ENCODE results near the gene SMIM44.

SMIM44 gene

GRCh38 chr19:3501780-3502179, 18.5 kb upstream of the SMIM44 start:
- FAIRE-seq (no peak), DNase-seq (ENCODE audit: low spot score) (no peak)

- FAIRE-seq, result peak; percentile 84
Observed at GRCh38 chr19:3500429-3501101, 17.3 kb upstream of the SMIM44 start, which contains the start of gene DOHH. DOHH (minus strand) TSS chr19:3500674; CDS start chr19:3496814, 3,860 bp downstream.

GRCh38 chr19:3499738-3500428, 16.6 kb upstream of the SMIM44 start:
- no peak for FAIRE-seq
- no peak for DNase-seq (ENCODE audit: low spot score)

More at GRCh38 chr19:3500429-3501101, 17.3 kb upstream of the SMIM44 start, which contains the start of gene DOHH:
- DNase-seq (ENCODE audit: low spot score), result peak; percentile 94

GRCh38 chr19:3497757-3498520, 14.7 kb upstream of the SMIM44 start:
- FAIRE-seq, result no peak

GRCh38 chr19:3496392-3497273, 13.4 kb upstream of the SMIM44 start:
- DNase-seq (ENCODE audit: low spot score), result no peak
- no peak for FAIRE-seq

More at GRCh38 chr19:3497757-3498520, 14.7 kb upstream of the SMIM44 start:
- no peak for DNase-seq (ENCODE audit: low spot score)

- no peak for DNase-seq (ENCODE audit: low spot score)
- no peak for FAIRE-seq
Observed at GRCh38 chr19:3494559-3494958, 11.3 kb upstream of the SMIM44 start.

- no peak for DNase-seq (ENCODE audit: low spot score)
- FAIRE-seq, result no peak
Observed at GRCh38 chr19:3494051-3494450, 10.8 kb upstream of the SMIM44 start.

- DNase-seq (ENCODE audit: low spot score) (no peak), FAIRE-seq (no peak)
Observed at GRCh38 chr19:3493651-3494050, 10.4 kb upstream of the SMIM44 start.

- no peak for FAIRE-seq
- no peak for DNase-seq (ENCODE audit: low spot score)
Observed at GRCh38 chr19:3492919-3493318, 9.7 kb upstream of the SMIM44 start.

GRCh38 chr19:3492131-3492839, 9.0 kb upstream of the SMIM44 start:
- FAIRE-seq, result no peak
- no peak for DNase-seq (ENCODE audit: low spot score)

GRCh38 chr19:3491396-3492119, 8.3 kb upstream of the SMIM44 start:
- DNase-seq (ENCODE audit: low spot score), result no peak
- no peak for FAIRE-seq

GRCh38 chr19:3482507-3483225, 575 bp downstream of the SMIM44 start:
- FAIRE-seq (no peak), DNase-seq (ENCODE audit: low spot score) (no peak)

GRCh38 chr19:3481241-3482090, 1.8 kb downstream of the SMIM44 start:
- FAIRE-seq (no peak), DNase-seq (ENCODE audit: low spot score) (no peak)

GRCh38 chr19:3480383-3481091, 2.7 kb downstream of the SMIM44 start, which contains the start of gene SMIM24:
SMIM24 (minus strand) TSS chr19:3480525; CDS start chr19:3480463, 62 bp downstream.
- no peak for DNase-seq (ENCODE audit: low spot score)
- no peak for FAIRE-seq

GRCh38 chr19:3479834-3480215, 3.4 kb downstream of the SMIM44 start:
- no peak for FAIRE-seq
- DNase-seq (ENCODE audit: low spot score), result no peak

- FAIRE-seq (no peak), DNase-seq (ENCODE audit: low spot score) (no peak)
Observed at GRCh38 chr19:3479177-3479833, 3.9 kb downstream of the SMIM44 start.

Measured in RCC 7860 (cell line).